GM06990 (cell line): Measurements from ENCODE around the gene PRG2.

Experiments used
- DNase-seq: peaks from one replicate; pipeline ENCODE4 v3.0.0-alpha.2; 2011; ENCODE audit not compliant: insufficient read length; ENCODE audit errors: extremely low read depth
- H3K27me3 ChIP-seq: replicated peaks from 2 replicates; pipeline ENCODE4 v1.6.0; 2011; ENCODE audit warnings: low read length; ENCODE audit not compliant: control insufficient read depth, insufficient read depth
- H3K36me3 ChIP-seq: 2 replicates; pipeline ENCODE4 v1.5.1; 2011; ENCODE audit warnings: low read length; ENCODE audit not compliant: control insufficient read depth, insufficient read depth
- H3K4me3 ChIP-seq: replicated peaks from 2 replicates; pipeline ENCODE4 v1.5.1; 2011; ENCODE audit warnings: low read depth, mild to moderate bottlenecking, control low read depth, low read length
- TF ChIP-seq, protein P1 (sequence below): IDR thresholded peaks from 2 replicates; pipeline ENCODE4 v1.5.1; 2011; ENCODE audit warnings: low read length, control low read depth, mild to moderate bottlenecking, inconsistent platforms; ENCODE audit not compliant: insufficient read depth, poor library complexity, severe bottlenecking

The PRG2 gene

DNA sequence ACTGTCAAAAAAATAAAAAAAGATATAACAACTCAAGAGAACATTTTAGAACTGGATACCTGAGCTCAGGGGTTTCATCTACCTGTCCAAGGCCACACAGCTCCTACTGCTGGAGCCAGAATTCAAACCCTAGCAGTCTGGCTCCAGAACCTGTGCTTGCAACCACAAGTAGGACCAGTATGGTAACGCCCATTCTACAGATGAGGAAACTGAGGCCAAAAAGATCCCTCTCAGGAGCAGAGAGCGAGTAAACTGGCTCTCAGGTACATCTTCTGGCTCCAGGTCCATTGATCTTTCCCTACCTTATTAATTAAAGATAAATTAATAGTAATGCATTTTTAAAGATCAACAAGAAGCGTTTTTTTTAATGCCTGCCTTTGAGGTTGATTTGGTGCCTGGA, 33.1 kb downstream of the PRG2 start:
- H3K4me3 ChIP-seq: no peak overlapping the region
- TF ChIP-seq, protein P1, sequence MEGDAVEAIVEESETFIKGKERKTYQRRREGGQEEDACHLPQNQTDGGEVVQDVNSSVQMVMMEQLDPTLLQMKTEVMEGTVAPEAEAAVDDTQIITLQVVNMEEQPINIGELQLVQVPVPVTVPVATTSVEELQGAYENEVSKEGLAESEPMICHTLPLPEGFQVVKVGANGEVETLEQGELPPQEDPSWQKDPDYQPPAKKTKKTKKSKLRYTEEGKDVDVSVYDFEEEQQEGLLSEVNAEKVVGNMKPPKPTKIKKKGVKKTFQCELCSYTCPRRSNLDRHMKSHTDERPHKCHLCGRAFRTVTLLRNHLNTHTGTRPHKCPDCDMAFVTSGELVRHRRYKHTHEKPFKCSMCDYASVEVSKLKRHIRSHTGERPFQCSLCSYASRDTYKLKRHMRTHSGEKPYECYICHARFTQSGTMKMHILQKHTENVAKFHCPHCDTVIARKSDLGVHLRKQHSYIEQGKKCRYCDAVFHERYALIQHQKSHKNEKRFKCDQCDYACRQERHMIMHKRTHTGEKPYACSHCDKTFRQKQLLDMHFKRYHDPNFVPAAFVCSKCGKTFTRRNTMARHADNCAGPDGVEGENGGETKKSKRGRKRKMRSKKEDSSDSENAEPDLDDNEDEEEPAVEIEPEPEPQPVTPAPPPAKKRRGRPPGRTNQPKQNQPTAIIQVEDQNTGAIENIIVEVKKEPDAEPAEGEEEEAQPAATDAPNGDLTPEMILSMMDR: no peak
- no peak for DNase-seq
- H3K27me3 ChIP-seq: no peaks in the 10 kb centered on the region; the same call in none of the 2 replicates
- H3K36me3 ChIP-seq: no peaks in the 10 kb centered on the region

DNA sequence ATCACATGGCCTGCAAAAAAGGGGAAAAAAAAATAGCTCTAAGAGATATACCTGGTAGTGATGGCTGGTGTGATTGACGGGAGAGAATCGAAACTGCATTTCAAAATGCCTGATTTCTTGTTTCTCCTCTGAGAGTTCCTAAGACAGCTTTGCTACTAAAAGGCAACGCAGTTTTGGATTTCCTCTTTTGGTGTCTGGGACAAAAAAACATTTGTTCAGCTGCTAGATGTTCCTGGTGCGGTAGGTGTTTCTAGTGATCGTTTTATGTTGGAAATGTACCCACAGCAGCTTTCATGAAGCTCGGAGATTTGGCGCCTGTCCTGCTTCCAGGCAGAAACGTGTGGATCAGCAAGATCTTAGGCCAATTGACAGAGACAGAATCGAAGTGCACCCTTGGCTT, 34.2 kb downstream of the PRG2 start:
- TF ChIP-seq, protein P1: no peak
- Histone ChIP-seq H3K4me3 (no peak overlapping the region), H3K27me3 (no peaks in the 10 kb centered on the region; the same call in none of the 2 replicates), H3K36me3 (no peaks in the 10 kb centered on the region)
- DNase-seq: no peak

DNA sequence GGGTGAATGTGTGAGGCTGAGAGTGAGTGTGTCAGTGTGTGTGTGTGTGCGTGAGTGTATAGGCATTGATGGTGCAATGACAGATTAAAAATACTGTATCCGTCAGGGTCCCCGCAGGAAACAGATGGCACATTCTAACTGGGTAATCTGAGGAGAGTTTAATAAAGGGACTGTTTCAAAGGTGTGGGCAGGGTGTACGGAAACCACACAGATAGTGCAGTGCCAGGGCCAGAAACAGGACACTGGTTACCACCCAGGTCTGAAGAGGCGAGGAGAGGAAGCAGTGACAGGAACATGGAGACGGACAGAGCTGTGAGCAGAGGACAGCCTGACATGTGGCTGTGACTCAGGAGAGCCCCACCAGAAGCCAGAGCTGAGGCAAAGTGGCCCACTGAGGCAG, 35.8 kb downstream of the PRG2 start:
- H3K4me3 ChIP-seq: no peak overlapping the region
- H3K36me3 ChIP-seq: no peaks in the 10 kb centered on the region
- TF ChIP-seq, protein P1: no peak
- H3K27me3 ChIP-seq: no peaks in the 10 kb centered on the region; the same call in none of the 2 replicates
- no peak for DNase-seq

DNA sequence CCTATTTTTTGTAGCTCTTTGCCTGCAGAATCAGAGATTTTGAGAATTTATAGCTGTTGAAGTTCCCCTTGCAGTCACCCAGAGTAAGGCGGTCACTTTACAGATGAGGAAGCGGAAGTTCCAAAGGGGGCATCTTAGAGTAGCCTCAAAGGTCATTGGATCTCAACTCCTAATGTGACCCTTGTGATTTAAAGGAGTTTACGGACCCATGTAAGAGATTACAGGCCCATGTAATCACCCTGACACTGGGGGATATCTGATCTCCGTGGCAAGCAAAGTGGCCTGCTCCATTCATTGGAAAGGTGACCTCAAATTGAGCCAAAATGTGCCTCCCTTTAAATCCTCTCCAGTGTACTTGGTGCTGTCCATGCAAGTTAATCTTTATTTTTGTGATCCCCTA, 36.6 kb downstream of the PRG2 start:
- TF ChIP-seq, protein P1: no peak
- no peak for DNase-seq
- Histone ChIP-seq H3K4me3 (no peak overlapping the region), H3K27me3 (no peaks in the 10 kb centered on the region; the same call in 1 of the 2 replicates), H3K36me3 (no peaks in the 10 kb centered on the region)

DNA sequence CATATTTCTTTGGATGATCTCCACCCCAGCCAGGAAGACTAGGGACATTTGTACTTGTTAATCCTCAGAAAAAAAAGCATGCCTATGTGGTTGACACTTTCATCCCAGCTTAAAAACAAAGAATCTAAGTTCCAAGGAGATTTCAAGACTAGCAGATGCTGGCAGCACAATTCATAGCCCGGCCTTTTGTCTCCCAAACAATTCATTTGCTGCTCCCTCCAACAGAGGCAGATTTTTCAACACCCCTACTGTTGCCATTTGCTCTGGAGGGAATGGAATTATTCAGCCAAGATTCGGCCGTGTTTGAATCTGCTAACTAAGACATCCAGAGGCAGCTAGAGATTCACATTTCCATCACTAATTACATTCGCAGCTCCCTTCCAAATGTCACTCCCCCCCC, 37.0 kb downstream of the PRG2 start:
- Histone ChIP-seq H3K4me3 (no peak overlapping the region), H3K36me3 (no peaks in the 10 kb centered on the region), H3K27me3 (no peaks in the 10 kb centered on the region; the same call in 1 of the 2 replicates)
- TF ChIP-seq, protein P1: no peak
- no peak for DNase-seq

DNA sequence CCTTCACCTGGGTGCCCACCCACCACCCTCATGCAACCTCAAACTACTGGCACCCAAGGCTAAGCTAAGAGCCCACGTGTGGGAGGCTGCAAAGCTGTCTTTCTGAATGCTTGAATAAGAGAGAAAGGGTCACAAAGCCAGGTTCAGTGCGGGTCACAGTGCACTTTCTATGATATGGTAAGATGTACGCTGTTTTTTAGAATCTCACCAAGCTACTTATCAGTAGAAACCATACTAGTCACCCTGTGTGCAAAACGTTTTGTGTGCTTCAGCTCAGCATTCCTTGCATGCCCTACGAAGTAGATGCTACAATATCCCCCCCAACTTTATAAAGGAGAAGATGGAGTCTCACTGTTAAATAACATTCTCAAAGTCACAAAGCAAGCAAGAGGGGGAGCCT, 37.4 kb downstream of the PRG2 start:
- no peak for DNase-seq
- Histone ChIP-seq H3K27me3 (no peaks in the 10 kb centered on the region; the same call in 1 of the 2 replicates), H3K36me3 (no peaks in the 10 kb centered on the region), H3K4me3 (no peak overlapping the region)
- TF ChIP-seq, protein P1: no peak
